Measurements from ENCODE around the gene PTPRN2. TPM values are rescaled to one million over a fixed set of nuclear protein-coding genes. Genes with fewer than 3 reads are reported as not detected.

Gene PTPRN2
- total RNA-seq, 1 experiment from 2014 or later, result 0.11 TPM

GRCh38 chr7:158517571-158517970 is 70.1 kb downstream of the PTPRN2 start:
- ChIA-PET POLR2A (ENCODE audit: low non-redundant PET) (no interaction called here), CTCF (no interaction called here)
- BruUV-seq (replicated peaks), result no TSS peak
- no peak overlapping the region for H3K27ac ChIP-seq (ENCODE audit: low read depth, low read length, poor library complexity, severe bottlenecking)
- TF ChIP-seq EZH2 (IDR thresholded peaks at IDR 0.05; ENCODE audit: borderline replicate concordance, low read depth, low read length, poor library complexity, severe bottlenecking) (no peak), CTCF (conservative IDR thresholded peaks at IDR 0.05; ENCODE audit: low read depth, low read length) (no peak)
- peaks cover 4% of the 10 kb centered on the region for H3K9me3 ChIP-seq (ENCODE audit: low read depth, low read length, poor library complexity, severe bottlenecking)
- no peak for DNase-seq (ENCODE audit: low spot score)
- H3K4me3 ChIP-seq (ENCODE audit: low read depth, low read length, poor library complexity, severe bottlenecking), result no peak overlapping the region
- peaks cover 23% of the 10 kb centered on the region for H3K27me3 ChIP-seq (replicated peaks; ENCODE audit: insufficient read depth, low read depth, low read length, poor library complexity)
- intact Hi-C loops (cut with micrococcal nuclease; ENCODE audit: unreplicated experiment), result no loop called here
- no peaks in the 10 kb centered on the region for H3K4me1 ChIP-seq (ENCODE audit: insufficient read depth, low read length, poor library complexity, severe bottlenecking)
- H3K36me3 ChIP-seq (ENCODE audit: insufficient read depth, low read length, poor library complexity, severe bottlenecking), result no peaks in the 10 kb centered on the region

- TF ChIP-seq CTCF (conservative IDR thresholded peaks at IDR 0.05; ENCODE audit: low read depth, low read length) (no peak), EZH2 (IDR thresholded peaks at IDR 0.05; ENCODE audit: borderline replicate concordance, low read depth, low read length, poor library complexity, severe bottlenecking) (no peak)
- H3K27ac ChIP-seq (ENCODE audit: low read depth, low read length, poor library complexity, severe bottlenecking), result no peak overlapping the region
- no peak overlapping the region for H3K4me3 ChIP-seq (ENCODE audit: low read depth, low read length, poor library complexity, severe bottlenecking)
- H3K27me3 ChIP-seq (replicated peaks; ENCODE audit: insufficient read depth, low read depth, low read length, poor library complexity), result peaks cover 23% of the 10 kb centered on the region
- BruUV-seq (replicated peaks), result no TSS peak
- no peaks in the 10 kb centered on the region for H3K4me1 ChIP-seq (ENCODE audit: insufficient read depth, low read length, poor library complexity, severe bottlenecking)
- H3K36me3 ChIP-seq (ENCODE audit: insufficient read depth, low read length, poor library complexity, severe bottlenecking), result no peaks in the 10 kb centered on the region
- POLR2A ChIA-PET (ENCODE audit: low non-redundant PET), result no interaction called here
- intact Hi-C loops (cut with micrococcal nuclease; ENCODE audit: unreplicated experiment), result no loop called here
- no peaks in the 10 kb centered on the region for H3K9me3 ChIP-seq (ENCODE audit: low read depth, low read length, poor library complexity, severe bottlenecking)
- DNase-seq (ENCODE audit: low spot score), result no peak
- CTCF ChIA-PET, result no interaction called here
Observed at GRCh38 chr7:158517072-158517471, 70.6 kb downstream of the PTPRN2 start.

GRCh38 chr7:158516524-158516923 is 71.1 kb downstream of the PTPRN2 start:
- Histone ChIP-seq H3K4me3 (ENCODE audit: low read depth, low read length, poor library complexity, severe bottlenecking) (no peak overlapping the region), H3K27ac (ENCODE audit: low read depth, low read length, poor library complexity, severe bottlenecking) (no peak overlapping the region), H3K36me3 (ENCODE audit: insufficient read depth, low read length, poor library complexity, severe bottlenecking) (no peaks in the 10 kb centered on the region), H3K27me3 (replicated peaks; ENCODE audit: insufficient read depth, low read depth, low read length, poor library complexity) (peaks cover 23% of the 10 kb centered on the region), H3K4me1 (ENCODE audit: insufficient read depth, low read length, poor library complexity, severe bottlenecking) (no peaks in the 10 kb centered on the region), H3K9me3 (ENCODE audit: low read depth, low read length, poor library complexity, severe bottlenecking) (no peaks in the 10 kb centered on the region)
- TF ChIP-seq CTCF (conservative IDR thresholded peaks at IDR 0.05; ENCODE audit: low read depth, low read length), result no peak
- TF ChIP-seq EZH2 (IDR thresholded peaks at IDR 0.05; ENCODE audit: borderline replicate concordance, low read depth, low read length, poor library complexity, severe bottlenecking), result no peak
- no TSS peak for BruUV-seq (replicated peaks)
- CTCF ChIA-PET, result no interaction called here
- DNase-seq (ENCODE audit: low spot score), result no peak
- intact Hi-C loops (cut with micrococcal nuclease; ENCODE audit: unreplicated experiment), result no loop called here
- POLR2A ChIA-PET (ENCODE audit: low non-redundant PET), result no interaction called here

All from A673 (cell line).